Hindlimb muscle (tissue), 1 donor: ENCODE data around the gene PPARGC1A. TPM values are rescaled to one million over a fixed set of nuclear protein-coding genes. Genes with fewer than 3 reads are reported as not detected.

Experiments used
- DNase-seq: peaks from one replicate; pipeline ENCODE4 v3.0.0-alpha.2; 2013
- polyA plus RNA-seq: library from polyadenylated mRNA; unstranded; fragments of 120-200 nt; gene quantifications from one replicate; pipeline ENCODE4 v1.2.1, GENCODE V29; 2013; ENCODE audit not compliant: insufficient read length

Gene PPARGC1A
- polyA plus RNA-seq, 1 donor = 10.5 TPM

DNA sequence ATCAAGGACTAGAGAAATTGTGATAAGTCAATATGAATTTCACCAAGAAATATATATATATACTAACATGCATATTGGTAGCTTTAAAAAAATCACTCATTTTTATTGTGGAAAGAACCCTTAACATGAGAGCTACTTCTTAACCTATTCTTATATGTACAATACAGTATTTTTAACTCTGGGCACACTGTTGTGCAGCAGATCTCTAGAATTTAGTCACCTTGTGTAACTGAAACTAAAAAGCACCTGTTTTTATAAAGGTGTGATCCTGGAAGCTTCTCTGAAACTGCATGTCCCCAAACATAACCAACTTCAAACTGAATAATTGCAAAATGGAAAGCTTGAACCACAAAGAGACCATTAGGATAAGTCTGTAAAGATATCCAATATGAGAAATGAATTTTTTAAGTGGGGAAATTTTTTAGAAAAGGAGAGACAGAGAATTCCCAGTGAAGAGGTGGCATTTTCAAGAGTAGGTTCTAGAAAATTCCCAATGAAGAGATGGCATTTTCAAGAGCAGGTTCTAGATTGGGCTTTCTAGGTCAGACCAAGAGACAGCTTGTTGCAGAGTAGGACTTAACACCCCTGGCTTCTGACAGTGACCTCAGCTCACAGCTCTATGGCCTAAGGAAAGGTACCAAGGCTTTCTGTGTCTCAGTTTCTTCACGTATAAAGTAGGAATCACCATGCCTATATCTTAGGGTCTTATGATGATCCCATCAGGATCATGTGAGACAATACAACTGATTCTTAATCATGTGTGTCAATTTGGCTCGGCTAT lies 22.0 kb upstream of the PPARGC1A start:
- no peak for DNase-seq

DNA sequence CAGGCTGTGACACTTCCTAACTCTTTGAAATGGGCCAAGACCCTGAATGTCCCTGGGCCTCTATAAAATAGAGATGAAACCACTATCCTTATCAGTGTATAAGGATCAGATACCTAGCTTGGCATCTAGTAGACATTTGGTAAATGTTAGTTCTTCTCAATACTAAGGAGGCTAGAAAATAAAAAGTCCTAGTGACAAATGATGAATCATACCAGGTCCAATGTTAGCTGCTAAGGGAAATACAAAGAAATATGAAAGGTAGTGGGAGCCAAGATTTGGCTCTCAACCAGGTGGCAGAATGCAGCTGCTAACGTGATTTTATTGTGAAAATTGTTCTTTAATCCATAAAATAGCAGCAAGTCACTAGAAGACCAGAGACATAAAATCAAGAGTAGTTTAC lies 19.8 kb upstream of the PPARGC1A start:
- DNase-seq = no peak

DNA sequence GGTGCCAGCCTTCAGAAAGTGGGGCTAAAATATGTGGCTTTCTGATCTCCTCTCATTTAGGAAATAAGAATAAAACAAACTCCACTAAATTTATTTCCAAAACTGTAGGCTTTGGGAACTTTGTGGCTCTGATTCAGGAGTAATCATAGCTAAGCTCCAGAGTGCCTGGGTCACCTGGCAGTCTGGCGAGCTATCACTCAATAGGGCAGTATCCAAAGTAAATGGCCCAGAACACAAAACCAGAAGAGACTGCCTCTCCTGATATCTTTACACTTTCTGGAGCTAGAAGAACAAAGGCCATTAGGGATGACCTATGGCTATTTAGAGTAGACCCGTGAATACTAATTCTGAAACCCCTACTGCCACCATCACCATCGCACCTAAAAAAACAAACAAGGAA lies 17.0 kb upstream of the PPARGC1A start:
- DNase-seq = no peak

DNA sequence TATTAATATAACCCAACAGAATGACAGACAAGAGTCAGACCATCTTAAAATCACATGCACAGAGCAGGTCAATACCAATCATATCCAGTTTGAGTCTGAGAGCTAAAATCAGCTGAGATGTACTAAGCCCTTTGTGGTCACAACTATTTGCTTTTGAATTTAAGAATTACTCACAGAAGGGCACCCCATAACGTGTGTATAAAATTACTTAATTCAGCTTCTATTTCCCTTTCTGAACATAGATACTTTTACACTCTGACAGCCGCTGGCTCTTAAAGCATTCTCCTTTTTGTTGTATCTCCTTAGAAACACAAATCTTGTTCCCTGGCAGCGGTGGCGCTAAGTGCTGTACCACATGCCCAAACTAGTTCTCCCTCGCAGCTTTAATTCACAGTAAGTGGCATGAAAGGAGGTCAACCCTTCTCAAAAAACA lies 14.8 kb upstream of the PPARGC1A start:
- peak; percentile 23 for DNase-seq

DNA sequence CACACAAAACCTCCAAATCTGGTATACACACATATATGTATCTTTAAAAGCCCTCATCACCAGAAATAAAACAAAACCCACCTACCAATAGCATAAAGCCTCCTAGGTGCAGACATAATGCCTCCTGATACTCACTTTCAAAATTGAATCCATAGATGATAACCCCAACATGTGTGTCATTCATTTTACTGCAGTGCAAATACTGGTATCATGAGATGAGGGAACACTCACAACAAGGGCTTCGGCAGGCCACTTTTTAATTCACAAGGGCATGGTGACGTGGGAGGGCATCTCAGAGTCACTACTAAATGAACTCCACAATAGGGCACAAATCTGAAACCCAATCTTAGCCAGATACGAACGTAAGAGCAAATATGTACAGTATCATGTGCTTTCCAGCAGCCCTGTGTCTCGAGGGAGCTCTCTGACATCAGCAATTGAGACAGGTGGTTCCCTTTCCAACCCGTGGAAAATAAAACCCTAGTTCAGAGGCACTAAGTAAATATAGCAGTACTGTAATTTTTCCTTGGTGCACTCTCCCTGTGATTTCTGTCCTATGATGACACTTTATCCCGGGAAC lies 14.1 kb upstream of the PPARGC1A start:
- peak; percentile 32 for DNase-seq

DNA sequence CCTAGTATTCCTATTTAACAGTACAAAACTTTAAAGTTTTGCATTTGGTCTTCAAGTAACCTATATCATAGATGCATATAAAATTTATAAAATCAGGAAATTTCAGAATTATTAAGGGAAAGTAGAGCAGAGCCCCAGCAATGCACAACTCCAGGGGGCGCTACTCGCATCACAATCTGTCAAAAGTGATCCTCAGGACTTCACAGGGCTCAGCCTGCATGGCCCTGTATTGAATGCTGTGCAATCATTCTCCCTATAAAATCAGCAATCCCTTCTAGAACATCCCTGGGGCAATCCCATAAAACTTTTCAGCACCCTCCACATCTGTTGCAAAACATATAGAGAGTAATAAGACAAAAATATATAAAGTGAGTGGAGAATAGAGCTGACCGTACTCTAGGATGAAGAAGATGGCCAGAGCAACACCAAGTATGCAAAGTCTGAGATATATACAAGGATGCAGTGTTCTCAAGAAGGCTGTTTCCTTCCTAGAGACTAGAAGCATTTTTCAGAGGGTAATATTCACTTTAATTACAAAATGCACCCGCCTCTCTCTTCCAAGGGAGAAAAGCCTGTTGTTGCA lies 12.5 kb upstream of the PPARGC1A start:
- DNase-seq = no peak

DNA sequence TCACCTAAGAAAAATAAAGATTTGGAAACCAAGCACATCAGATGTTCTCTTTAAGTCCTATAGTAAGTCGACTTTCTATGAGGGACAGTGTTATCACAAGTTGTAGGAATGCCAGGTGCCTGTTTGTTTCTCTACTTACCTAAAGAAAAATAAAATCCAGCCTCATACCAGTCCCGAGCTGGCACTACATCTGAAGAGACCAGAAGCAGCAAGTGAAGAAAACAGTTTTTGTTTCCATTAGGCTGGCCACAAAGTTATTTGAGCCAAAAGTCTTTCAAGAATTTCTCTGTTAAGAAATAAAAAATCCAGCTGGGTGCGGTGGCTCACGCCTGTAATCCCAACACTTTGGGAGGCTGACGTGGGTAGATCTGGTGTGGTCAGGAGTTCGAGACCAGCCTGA lies 10.8 kb upstream of the PPARGC1A start:
- no peak for DNase-seq

DNA sequence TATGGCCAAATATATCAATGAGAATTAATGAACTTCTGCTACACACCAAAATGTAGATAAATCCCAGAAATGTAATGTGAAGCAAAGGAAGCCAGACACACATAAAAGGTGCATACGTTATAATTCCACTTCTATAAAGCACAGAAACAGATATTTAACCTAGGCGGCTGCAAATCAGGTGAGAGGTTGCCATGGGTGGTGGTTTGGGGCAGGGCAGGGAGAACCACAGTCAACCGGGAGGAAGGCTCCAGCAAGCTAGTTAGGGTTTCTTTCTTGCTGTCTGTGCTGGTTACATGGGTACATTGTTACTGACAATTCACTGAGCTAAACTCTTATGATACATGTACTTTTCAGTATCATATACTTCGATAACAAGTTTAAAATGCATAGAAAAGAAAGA lies 9.7 kb upstream of the PPARGC1A start:
- no peak for DNase-seq

DNA sequence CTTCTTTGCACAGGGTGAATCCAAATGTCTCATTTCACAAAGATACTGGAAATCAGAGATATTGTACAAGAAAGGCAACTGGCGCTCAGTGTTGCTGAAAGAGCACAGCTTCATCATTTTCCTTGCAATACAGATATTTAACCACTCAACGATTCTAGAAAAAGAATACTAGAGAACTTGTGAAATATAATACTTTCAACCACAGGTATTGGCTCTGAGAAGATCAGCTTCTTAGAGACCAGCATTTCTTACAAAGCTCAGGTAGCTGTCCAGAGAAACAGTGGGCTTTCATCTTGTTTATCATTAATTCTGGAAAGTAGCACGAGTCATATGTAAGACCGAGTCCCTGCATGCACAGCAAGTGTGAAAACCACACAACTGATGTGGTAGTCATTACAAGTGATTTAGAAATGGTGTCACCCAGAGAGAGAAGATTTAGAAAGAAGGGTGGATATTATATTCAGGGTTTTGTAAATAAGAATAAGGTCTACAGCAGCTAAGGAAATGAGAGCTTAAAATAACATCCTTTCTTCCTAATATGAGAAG lies 7.8 kb upstream of the PPARGC1A start:
- DNase-seq = no peak

DNA sequence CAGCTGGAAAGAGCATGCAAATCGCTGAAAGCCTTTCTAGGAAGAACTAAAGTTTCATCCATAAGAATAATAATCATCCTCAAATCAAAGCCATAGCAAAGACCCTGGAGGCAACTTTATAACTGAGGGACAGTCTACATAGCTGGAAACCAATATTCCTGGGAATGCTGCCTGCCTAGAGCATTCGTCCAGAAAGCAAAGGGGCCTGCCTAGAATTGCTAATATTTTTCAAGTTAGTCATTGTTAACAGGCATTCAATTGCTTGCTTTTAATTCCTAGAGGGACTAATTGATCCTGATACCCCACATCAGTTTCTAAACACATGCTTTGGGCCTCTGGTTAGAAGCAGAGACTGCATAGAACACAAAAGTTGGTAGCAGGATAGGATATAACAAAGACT lies 4.2 kb upstream of the PPARGC1A start:
- DNase-seq = no peak

DNA sequence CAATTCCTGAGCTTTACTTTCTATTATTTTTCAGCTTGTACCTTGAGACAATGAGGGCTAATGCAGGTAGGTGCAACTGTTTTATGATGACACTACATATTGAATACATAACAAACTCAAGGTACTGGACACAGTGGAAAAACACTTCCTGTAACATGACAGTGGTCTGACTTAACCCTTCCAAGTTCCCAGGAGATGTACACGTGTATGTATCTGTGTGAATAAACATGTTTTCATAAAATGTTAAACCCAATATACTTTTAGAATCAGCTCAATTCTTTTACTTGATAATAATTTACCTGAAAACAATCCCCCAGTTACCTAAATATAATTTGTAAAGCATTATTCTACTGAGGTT lies 1.2 kb upstream of the PPARGC1A start:
- DNase-seq = no peak

DNA sequence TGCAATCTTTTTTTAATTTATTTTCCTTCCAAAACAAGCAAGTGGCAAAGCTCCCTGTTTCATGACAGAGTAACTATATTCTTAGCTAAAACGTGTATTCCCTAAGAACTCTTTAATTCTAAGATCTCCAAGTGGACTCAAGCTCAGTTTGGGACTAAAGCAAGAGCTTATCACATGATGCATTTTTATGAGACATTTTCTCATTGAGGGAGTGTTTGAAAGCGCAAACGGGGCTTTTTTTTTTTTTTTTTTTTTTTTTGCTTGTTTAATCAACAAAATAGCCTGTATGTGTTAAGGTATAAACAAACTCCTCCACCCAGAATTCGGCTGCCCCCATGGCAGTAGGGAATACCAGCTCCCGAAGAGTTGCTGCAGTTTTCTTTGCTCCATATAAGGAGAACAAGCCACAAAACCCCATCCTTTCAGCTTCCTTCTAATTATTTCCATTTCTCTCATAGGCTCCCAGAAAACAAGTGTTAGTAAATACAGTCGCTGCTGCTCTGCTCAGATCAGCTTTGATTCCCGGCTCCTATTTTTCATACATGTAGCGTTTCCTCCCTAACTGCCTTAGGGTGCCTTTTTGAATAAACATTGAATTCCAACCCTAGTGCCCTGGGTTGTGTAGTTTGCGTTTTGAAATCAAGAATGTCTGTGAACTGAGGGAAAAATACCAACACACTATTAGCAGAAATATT lies 669 bp upstream of the PPARGC1A start:
- DNase-seq = no peak

DNA sequence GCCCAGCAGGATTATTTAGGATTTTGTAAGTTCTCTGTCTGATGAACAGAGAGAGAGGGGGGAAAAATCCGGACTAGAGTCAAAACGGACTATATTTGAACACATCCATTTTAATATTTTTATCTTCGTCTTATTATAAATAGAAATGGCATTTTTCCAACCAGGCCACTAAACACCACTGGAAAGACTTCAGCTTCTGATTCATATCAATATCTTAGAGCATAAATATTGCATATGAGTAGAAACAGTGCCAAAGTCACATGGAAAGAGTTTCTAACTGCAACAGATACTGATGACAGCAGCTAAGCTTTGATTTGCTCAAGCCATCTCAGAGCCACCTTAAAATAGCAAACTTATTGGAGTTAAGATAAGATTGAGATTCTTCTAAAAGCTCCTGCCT lies 456 bp downstream of the PPARGC1A start:
- DNase-seq = no peak

DNA sequence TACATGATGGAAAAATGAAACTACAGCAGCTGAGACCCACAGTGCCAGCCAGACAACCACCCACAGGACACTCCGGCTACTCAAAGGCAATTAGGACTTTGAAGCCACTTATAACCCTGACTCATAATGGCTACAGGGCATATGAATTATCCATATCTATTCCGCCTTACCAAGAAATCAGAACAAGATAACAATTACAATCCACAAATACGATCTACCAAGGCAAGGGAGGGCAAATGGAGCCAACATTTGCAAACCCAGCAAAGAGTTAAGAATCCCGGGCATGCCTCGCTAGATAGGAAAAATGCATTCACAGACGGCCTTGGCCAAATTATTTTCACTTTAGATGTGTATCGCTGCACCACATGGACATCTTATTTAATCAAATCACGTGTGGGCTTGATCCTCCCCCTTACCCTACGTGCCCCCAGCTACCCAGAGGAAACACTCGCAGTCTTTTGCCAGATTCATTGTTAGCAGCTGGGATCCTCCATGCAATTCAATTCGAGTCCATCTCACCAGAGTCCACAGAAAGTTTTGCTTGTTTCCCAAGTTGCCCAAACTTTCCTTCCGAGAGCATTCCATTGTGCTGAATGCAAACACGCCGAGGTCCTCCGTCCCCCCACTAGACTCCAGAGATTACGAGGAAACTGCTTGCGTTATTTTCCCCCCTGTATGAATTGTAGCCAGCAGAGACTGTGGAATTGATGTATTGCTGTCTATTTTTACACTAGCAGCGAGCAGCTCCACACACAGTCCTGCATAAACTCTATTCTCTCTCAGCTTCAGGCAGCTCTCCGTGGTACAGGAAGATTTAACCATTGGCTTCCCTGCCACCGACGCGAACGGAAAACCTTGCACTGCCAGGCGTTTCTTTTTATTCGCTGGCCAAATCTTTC lies 1.2 kb downstream of the PPARGC1A start:
- peak; percentile 52 for DNase-seq

DNA sequence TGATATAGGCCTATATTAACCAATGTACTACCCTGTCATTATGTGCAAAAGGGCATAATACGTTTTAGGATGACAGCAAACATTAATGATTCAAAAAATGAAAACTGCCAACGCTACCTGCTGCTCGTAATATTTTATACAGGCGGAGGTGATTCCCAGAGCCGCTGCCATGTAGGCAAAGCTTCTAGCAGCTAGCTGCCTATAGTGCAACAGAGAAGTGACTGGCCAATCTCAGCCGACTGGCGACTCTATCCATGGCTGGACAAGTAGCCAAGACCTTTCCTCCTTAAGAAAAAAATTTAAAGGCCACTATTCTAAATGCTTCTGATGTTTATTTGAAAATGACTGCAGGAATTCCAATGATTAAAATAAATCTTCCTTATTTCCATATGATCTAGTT lies 1.9 kb downstream of the PPARGC1A start:
- no peak for DNase-seq

DNA sequence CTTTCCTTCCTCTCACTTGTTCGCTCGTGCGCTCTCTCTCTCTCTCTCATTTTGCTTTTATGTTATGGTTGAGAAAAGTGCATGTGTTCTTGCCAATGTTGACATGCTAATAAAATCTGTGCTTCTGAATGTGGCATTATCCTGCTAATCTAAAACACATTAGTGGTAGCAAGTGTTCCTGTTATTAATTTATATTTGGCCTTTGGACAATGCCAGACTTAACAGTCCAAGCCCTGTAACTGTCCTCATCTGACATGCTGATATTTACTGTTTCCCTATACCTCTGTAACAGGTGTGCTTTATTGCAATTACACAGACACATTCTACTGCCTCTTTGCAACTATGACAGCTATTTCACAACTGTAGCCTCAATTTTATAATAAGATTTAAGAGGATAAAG lies 2.7 kb downstream of the PPARGC1A start:
- DNase-seq = no peak

DNA sequence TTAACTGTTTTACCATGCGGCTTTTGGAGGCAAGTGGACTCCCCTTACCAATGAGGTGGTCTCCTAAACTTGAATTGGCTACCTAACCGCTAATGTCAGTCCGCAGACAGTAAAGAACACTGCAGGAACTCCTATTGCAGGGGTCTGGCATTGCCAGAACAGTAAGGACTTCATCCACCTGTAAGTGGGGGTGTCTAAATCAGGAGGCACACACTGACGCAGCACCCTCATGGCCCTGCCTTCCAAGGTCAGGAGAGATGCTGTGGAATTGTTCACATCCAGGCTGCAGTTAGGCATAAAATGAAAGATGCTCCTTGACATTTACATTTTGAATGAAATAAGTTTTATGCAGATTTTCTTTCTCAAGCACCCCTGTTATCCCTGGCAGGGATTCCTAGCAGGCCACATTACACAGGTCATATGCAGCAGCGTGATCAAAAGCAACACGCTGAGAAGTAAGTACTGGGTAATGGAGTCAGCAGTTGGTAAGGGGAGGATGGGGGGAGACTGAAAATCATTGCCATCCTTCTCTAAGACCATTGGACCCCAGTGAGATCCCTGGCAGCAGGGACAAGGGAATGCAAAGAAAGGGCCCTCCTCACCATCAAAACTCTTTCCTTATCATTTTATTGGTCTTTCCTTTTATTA lies 3.8 kb downstream of the PPARGC1A start:
- DNase-seq = no peak

DNA sequence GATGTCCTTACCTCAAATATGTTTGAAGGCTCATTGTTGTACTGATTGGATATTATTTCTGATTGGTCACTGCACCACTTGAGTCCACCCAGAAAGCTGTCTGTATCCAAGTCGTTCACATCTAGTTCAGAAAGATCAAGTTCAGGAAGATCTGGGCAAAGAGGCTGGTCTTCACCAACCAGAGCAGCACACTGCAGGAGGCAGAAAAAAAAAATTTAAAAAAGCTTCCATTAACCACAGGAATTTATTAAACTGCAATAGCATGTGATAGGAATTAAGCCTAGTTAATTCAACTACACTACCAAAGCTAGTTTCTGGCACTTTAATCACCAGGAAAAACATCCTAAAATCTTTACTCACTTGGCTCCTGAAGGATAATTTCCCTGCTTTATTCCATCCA lies 5.1 kb downstream of the PPARGC1A start:
- DNase-seq = no peak

DNA sequence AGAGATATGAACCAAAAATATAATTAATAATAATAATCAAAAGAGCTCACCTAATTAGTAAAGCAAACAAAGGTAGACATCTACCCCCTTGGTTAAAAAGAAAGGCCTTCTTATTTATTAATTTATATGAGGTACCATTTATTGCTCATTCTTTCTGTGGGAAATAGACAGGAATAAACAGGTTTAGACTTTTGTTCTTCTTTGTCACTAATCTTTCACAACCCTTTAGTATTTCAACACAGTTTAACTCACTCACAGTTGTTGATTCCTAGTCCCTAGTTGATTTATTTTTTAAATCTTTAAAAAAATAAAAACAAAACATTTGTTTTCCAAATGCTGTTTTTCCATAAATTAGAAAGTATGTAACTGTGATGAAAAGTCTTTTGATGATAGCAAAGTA lies 5.6 kb downstream of the PPARGC1A start:
- DNase-seq = no peak

DNA sequence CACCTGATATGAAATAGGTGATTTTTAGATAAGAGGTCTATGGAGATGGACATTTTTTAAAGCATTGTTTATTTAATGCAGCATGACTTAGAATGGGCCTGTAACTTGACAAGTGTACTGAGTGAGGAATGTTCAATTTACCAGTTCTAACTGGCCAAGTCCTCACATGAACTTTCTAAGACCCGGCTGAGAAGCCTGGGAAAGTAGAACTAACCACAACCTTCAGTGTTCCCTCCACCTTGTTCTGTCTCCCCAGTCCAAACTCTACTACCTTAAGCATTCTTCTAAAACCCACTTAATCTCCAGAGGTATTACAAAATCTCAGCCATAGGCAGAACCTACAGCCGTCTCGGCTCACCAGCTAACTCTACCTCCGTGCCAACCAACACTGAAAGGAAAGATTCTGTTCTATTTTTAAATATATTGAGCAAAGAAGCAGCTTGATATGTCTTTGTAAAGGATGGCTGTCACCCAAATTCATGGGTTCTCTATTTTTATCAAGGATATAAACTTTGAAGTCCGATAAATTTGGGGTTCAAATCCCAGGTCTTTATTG lies 6.8 kb downstream of the PPARGC1A start:
- DNase-seq = no peak

DNA sequence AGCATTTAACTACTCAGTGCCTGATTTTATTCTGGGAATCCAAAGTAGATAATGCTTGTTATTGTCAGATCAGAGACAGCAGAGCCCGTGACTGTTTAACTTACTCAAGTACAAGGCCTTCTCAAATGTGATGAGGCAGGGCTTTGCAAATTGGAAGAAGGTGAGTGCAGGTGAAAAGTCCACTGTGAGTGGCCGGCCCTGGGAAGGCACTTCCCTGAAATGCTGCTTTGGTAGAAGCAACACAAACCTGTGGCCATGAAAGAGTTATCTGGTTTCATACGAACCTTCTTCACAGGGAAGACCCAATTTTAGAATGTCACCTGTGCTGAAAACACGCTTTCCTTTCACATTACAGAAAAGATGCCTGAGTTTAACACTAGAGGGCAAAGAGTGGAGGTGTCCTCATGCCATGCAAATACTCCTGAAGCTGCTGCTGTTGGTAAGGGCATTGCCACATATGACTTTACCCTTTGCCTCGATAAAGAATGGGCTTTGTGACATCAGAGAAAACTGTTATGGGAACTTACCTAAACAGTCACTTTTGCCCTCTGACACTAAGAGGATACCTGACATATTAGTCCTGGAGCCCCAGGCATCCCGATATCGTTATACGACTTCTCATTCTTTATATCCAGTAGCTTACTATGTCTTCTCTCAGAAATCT lies 8.0 kb downstream of the PPARGC1A start:
- DNase-seq = no peak
